Head of caudate nucleus (tissue), 42 donors: ENCODE results near the gene RHBDL1.
"Not testable (repeated sequence)": the region's sequence is repeated elsewhere in the genome, so short reads cannot be mapped to it uniquely, and the experiment has no call there.

ENCODE experiments used
- DNase-seq, 42 donors: peaks; one replicate each; pipeline versions ENCODE4 v3.0.0 to v3.0.0-alpha.2; 2020 to 2021; ENCODE audit warnings: mixed read lengths in 7 of 42
- intact Hi-C: fragments of 100-400 bp; cut with DNase I; formaldehyde crosslinking; loops from one replicate; pipeline ENCODE4 v1.15.0; 2022

The RHBDL1 gene

DNA sequence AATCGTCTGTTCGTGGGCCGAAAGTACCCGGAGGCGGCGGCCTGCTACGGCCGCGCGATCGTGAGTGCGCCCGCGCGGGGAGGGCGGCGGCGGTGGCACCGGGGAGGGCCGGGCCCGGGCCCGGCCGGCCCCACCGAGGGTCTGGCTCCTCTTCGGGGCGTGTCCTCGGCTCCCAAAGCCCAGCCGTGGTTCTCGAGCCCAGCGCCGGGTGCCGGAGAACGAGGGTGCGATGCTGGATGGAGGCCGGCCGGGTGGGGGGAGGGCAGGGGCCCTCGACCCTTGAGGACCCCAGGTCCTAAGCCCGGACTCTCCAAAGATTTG is 5.1 kb downstream of the RHBDL1 start:
- intact Hi-C loops = no loop called here
- DNase-seq = no peak

DNA sequence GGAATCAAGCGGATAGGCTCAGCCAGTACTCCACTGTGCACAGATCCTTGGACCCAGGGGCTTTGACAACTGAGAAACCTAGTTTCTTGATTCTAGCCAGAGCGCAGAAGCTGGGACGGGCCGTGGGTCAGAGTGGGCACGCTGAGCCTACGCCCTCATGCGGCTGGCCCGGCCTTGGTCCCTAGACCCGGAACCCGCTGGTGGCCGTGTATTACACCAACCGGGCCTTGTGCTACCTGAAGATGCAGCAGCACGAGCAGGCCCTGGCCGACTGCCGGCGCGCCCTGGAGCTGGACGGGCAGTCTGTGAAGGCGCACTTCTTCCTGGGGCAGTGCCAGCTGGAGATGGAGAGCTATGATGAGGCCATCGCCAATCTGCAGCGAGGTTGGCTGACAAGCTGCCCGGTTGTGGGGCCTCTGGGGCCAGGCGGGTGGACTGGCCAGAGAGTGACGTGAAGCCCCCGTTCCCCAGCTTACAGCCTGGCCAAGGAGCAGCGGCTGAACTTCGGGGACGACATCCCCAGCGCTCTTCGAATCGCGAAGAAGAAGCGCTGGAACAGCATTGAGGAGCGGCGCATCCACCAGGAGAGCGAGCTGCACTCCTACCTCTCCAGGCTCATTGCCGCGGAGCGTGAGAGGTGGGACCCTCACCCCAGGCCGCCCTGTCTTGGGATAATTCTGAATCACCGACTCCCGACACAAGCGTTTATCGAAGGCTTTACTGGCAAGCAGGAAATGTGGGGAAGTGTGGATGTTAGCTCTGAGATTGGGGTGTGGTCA is 5.7 kb downstream of the RHBDL1 start:
- intact Hi-C loops = no loop called here
- no peak for DNase-seq

DNA sequence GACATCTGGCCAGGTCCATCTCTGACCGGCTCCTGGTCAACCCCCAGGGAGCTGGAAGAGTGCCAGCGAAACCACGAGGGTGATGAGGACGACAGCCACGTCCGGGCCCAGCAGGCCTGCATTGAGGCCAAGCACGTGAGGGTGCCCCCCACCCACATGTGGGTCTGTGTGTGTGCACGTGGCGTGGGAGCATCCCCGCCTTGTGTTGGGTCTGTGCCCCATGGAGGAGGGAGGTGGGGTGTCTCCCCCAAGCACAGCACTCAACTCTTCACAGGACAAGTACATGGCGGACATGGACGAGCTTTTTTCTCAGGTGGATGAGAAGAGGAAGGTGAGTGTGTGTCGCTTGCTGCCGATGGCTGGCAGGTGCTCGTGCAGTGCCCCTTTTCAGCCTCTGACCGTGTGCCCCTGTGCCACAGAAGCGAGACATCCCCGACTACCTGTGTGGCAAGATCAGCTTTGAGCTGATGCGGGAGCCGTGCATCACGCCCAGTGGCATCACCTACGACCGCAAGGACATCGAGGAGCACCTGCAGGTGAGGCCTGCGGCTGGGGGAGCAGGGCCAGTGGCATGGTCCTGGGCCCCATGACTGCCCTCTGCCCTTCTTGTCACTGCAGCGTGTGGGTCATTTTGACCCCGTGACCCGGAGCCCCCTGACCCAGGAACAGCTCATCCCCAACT is 6.4 kb downstream of the RHBDL1 start:
- intact Hi-C loops = no loop called here
- no peak for DNase-seq

DNA sequence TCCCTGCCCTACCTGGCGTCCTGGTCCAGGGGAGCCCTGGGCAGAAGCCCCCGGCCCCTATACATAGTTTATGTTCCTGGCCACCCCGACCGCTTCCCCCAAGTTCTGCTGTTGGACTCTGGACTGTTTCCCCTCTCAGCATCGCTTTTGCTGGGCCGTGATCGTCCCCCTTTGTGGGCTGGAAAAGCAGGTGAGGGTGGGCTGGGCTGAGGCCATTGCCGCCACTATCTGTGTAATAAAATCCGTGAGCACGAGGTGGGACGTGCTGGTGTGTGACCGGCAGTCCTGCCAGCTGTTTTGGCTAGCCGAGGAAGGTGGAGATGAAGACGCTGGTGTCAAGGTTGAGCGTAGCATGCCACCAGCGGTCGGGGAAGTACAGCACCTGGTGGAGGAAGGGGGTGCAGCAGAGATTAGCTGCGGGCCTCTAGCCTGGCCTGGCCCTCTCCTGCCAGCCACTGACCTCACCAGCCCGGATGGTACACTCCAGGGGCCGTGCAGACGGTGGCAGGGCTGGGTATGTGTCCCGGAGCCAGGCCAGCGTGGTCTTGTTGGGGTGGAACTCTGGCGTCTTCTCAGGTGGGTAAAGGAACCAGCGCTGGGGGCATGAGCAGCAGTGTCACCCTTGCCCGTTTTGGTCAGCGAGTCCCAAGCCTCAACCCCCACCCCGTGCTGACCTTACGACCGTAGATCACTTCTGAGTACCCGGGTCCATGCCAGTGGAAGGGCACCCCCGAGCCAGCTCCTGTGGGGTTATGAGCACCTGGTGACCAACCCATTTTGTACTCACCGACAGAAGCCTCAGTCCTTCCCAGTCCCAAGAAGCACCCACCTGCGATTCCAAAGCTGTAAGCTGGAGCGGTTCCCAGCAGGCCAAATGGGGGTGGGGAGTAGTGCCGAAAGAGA is 7.3 kb downstream of the RHBDL1 start:
- intact Hi-C loops = no loop called here
- DNase-seq = no peak

DNA sequence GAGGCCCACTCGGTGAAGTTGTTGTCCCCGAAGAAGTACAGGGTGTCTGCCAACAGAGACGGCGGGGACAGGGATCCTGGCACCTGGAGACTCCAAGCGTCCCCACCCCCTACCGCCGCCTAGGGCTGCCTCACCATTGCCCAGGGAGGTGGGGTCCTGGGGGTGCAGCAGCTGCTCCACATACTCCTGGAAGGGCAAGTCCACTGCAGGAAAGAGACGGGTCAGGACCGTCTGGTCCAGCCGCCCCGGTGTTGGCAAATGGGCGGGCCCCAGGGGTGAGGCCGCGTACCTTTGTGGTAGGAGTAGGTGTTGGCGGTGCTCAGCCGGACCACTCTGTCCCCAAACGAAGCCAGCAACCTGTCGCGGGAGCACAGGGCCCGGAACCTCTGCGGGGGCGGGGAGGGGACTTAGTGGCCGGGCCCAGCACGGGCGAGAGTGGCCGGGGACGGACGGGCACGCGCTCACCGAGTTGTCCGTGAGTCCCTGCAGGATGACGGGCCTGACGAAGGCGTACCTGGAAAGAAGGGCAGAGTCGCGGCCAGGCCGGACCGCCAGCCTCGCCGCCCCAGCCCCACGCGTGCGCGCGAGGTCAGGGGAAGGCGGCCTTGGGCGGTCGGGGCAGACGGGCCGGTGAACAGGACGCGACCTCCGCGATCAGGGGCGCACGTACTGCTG is 8.1 kb downstream of the RHBDL1 start:
- intact Hi-C loops = no loop called here
- DNase-seq = no peak

DNA sequence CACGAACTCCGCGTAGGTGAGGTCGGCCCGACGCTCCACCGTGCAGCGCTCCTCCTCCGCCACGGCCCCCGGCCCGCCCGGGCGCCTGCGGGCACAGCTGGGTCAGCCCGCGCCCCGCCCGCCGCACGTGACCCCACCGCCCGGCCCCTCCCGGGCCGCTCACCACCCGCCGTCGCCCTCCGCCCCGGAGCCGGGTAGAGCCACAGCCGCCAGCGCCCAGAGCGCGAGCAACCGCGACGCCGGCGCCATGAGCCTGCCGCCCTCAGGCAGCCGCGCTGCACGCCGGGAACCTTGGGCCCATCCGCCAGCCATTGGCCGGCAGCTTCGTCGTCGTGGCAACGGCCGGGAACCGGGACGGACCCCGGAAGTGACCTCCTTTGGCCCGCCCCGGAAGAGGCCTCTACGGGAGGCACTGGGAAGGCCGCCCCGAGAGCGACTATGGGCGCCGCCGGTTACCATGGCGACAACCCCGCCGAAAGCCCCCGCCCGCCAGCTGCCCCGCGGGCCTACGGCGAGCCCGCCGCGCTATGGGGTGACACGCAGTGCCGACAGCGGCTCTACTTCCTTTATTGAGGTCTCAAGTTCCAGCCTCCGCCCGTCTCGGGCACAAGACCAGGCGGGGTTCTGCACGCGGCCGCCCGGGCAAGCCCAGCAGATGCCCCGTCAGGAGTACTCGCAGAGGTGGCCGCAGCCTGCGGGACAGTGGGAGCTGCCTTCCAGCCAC is 8.8 kb downstream of the RHBDL1 start, which contains the start of gene JMJD8:
Gene JMJD8, minus strand, starts transcription at position 264 of the 724 bp plus-strand sequence. Its CDS starts 15 bp downstream, at position 249.
- intact Hi-C loops = no loop called here
- DNase-seq = peak; percentile 92 to 99 (median 98)

DNA sequence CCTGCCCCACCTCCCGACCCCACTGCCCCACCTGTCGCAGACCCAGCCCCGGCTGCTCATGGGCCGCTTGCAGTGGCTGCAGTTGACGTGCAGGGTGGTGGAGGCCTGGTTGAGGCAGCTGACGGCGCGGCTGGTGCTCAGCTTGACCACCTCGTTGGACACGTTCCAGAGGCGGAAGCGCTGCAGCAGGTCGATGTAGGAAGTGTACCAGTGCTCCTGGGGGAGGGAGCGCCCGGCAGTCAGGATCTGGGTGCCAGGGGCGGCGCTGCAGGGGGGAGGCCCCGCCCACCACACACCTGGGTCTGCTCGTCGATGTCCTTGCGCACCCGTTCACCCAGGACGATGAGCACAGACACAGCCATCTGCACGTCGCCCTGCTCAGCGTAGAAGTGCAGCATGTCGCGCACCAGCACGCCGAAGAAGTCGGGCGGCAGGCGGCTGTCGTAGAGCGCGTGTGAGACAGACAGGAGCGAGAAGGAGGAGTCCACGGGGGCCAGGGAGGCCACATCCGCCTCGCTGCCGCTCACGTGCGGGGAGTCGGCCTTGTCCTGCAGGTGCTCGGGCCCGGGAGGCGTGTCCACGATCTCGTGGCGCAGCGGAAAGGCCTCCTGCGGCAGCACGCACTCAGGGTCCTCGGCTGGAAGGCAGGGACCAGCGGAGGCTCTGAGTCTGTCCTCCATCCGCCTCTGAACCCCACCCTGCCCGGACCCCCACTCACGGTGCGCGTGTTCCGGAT is 9.7 kb downstream of the RHBDL1 start:
- no peak for DNase-seq
- intact Hi-C loops = no loop called here

DNA sequence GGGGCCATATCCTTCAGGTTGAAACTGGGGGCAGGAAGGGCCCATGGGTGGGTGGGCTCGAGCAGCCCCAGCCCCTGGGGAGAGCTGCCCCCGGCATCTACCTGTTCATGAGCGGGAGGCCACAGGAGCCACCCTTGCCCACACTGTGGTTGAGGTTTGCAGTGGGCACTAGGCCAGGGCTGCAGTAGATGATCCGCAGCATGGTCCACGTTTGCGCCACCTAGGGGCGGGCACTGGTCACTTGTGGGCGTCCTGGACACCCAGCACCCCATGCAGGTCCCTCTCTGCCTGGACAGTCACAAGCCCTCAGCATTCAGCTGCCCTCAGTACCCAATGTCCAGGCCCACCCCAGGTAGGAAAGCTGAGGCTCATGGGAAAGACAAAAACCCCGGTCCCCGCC is 10.5 kb downstream of the RHBDL1 start:
- intact Hi-C loops = no loop called here
- DNase-seq = no peak

DNA sequence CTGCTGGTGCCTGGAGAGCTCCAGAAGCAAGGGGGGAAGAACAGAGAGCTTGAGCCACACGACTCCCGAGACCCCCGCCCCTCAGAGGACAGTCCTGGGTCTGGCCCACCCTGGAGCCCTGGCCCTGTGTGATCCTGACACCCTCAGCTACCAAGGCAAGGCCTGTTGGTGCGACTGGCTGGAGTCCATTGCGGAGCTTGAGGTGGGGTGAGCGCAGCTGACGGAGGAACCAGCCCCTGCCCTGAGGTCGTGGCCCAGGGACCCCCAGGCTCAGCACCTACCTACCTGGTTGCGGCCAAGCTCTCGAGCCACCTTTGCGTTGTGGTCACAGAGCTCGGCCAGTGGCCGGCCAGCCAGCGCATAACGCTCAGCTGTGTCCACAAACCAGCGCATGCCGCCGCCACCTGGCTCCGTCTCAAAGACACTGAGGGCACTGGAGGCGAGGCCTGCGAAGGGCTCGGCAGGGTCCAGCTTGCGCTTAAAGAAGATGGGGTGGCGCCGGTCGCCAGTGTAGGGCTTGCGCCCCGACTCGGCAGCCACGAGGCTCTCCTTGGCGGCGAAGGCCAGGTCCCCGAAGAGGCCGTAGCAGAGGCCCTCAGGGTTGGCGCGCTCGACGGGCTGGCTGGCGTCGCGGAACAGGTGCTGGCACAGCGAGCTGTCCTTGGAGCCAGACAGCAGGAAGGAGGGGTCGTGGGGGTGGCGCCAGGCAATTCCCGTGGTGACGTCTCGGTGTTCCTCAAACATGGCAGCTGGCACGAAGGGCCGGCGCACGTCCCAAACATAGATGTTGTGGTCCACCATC is 11.2 kb downstream of the RHBDL1 start:
- intact Hi-C loops = no loop called here
- no peak for DNase-seq

DNA sequence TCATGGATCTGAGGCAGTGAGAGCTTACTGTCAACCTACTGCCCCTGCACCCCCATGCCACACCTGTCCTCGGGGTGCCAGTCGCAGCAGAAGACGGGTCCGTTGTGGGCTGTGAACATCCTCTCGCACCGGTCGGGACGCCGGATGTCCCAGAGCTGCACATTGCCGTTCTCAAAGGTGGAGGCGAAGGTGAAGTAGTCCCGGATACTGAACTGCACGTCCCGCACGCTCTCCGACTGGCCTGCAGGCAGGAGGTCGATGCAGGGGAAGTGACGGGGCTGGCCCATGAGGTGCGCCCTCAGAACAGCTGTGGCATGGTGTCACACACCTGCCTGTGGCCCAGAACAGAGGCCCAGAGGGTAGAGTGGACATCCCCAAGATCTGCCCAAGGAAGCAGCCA is 12.0 kb downstream of the RHBDL1 start:
- intact Hi-C loops = no loop called here
- DNase-seq = no peak

DNA sequence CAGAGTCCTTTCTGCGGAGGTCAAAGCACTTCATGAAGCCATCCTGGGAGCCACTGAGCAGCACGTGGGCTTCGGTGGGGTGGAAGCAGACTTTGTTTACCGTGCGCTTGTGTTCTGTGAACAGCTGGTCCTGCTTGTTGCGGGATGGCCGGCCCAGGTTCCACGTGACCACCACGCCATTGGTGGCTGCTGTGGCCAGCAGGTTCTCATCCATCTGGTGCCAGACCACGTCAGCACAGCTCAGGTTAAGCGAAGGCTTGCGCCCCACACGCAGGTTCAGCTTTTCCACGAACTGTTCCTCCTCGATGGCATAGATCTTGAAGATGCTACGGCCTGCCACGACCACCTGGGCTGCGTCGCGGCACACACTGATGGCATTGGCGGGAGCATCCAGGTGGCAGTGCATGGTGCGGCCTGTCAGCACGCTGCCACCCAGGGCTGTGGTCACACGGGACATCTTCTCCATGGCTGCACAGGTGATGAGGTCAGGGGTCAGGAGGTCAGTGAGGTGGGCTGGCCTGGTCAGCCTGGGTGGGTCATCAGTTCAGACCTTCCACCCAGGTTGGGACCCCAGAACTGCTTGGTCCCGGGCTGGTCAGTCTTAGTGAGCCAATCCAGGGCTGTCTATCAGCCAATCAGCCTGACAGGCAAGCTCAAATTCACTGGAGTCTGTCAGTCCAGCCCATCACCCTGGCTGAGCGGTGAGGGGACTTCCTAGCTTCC is 13.9 kb downstream of the RHBDL1 start:
- intact Hi-C loops = no loop called here
- DNase-seq = no peak

DNA sequence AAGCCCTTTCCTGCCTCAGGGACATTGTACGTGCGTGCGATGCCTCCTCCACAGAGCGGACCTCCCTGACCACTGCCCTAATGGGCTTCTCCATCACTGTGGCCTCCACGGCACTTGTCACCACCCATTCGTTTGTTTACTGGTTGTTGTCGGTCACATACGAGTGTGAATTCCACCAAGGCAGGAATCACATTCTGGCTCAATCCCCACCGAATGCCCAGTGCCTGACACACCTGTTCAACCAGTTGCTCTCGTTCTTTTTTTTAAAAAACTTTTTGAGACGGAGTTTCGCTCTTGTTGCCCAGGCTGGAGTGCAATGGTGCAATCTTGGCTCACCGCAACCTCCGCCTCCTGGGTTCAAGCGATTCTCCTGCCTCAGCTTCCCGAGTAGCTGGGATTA is 15.8 kb downstream of the RHBDL1 start:
- intact Hi-C loops, DNase-seq: not testable (repeated sequence)

DNA sequence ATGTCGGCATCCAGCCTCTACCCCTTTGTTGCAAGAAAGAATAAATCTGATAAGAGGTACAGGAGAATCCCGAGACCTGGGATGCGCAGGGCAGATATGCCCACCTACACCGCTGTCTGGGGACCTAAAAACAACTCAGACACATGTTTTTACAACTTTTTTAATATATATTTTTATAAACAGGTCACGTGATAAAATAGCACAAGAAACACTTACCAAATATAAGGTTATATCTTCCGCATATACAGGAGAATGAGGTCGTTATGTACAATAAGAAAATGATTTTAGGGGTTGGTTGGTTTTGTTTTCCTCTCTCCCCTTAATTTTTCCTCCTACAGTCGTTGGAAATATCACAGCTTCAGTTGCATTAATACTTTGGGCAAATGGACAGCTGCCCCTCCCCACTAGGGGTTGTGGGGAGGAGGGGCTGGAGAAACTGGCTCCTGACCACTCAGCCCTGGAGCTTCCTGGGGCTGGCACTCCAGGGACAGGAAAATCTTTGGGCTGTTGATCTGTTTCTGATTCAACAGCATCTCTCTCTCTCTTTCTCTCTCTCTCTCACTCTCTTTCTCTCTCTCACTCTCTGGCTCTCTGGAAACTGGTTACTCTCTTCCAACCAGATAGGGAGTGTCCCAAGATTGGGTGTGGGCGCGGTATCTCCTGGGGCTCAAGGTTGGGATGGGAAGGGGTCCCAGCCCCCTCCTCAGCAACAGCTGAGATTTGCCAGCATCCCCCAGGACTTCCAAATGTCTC is 17.1 kb downstream of the RHBDL1 start:
- DNase-seq = no peak
- intact Hi-C loops = no loop called here

DNA sequence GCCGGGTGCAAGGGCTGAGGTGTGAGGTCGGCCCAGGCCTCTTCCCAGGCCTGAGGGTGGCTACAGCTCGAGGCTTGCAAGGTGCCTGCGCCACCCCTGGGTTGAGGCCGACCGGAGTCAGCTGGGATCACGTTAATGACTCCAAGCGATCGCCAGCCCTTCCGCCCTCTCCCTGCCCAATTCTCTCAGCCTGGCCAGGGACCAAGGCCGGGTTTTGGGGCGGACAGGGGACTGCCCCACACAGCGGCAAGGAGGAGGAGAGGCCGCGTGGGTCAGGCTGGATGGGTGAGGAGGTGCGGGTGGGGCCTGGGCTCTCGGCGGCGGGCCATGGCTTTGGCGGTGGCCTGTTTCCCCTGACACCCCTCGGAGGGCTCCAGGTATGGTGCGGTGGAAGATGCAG is 17.9 kb downstream of the RHBDL1 start:
- intact Hi-C loops = no loop called here
- no peak for DNase-seq

DNA sequence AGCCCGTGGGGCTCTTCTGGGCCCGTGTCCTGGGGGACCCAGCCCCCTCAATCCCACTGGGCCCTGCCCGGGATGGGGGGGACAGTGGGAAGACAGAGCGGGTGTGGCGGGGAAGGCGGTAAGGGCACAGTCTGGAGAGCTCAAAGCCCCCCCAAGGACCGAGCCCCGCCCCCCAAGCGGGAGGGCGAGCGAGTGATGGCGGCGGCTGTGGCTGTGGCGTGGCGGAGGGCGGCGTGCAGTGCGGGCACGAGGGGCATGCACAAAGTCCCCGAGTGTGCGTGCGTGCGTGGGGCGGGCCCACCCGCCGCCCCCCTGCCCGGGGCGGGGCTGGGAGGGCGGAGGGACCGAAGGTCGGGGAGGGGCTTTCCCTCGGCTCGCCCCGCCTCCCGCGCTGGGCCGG is 18.3 kb downstream of the RHBDL1 start:
- no peak for DNase-seq
- intact Hi-C loops = no loop called here
